WI38 (cell line): ENCODE data around the gene PPP2R5C.

ENCODE experiments used
- H3K4me3 ChIP-seq: 2 replicates; pipeline ENCODE4 v1.5.1; 2011; ENCODE audit warnings: low read depth, mild to moderate bottlenecking, control low read depth, low read length
- TF ChIP-seq, protein P1 (sequence below): IDR thresholded peaks from 2 replicates; pipeline ENCODE4 v1.5.1; 2012; ENCODE audit warnings: low read depth, mild to moderate bottlenecking, control low read depth, low read length

Gene PPP2R5C

DNA sequence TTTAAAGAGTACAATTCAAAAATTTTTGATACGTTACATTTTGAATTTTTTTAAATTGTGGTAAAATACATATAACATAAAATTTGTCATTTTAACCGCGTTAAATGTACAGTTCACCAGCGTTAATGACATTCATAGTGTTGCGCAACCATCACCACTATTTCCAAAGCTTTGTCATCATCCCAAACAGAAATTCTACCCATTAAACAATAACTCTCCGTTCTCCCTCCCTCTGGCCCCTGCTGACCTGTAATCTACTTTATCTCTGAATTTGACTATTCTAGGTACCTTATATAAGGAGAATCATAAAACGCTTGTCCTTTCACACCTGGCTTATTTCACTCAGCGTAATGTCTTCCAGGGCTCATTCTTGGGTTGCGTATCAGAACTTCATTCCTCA is 133.7 kb downstream of the PPP2R5C start:
- H3K4me3 ChIP-seq = no peak overlapping the region
- TF ChIP-seq, protein P1, sequence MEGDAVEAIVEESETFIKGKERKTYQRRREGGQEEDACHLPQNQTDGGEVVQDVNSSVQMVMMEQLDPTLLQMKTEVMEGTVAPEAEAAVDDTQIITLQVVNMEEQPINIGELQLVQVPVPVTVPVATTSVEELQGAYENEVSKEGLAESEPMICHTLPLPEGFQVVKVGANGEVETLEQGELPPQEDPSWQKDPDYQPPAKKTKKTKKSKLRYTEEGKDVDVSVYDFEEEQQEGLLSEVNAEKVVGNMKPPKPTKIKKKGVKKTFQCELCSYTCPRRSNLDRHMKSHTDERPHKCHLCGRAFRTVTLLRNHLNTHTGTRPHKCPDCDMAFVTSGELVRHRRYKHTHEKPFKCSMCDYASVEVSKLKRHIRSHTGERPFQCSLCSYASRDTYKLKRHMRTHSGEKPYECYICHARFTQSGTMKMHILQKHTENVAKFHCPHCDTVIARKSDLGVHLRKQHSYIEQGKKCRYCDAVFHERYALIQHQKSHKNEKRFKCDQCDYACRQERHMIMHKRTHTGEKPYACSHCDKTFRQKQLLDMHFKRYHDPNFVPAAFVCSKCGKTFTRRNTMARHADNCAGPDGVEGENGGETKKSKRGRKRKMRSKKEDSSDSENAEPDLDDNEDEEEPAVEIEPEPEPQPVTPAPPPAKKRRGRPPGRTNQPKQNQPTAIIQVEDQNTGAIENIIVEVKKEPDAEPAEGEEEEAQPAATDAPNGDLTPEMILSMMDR = no peak

GRCh38 chr14:101897326-101897725 is 135.8 kb downstream of the PPP2R5C start:
- TF ChIP-seq, protein P1 = no peak
- no peak overlapping the region for H3K4me3 ChIP-seq

GRCh38 chr14:101898416-101898815 is 136.9 kb downstream of the PPP2R5C start:
- H3K4me3 ChIP-seq = no peak overlapping the region

GRCh38 chr14:101899263-101899662 is 137.8 kb downstream of the PPP2R5C start:
- TF ChIP-seq, protein P1 = no peak

More at GRCh38 chr14:101898416-101898815, 136.9 kb downstream of the PPP2R5C start:
- TF ChIP-seq, protein P1 = no peak

GRCh38 chr14:101900253-101900652 is 138.7 kb downstream of the PPP2R5C start:
- TF ChIP-seq, protein P1 = no peak
- H3K4me3 ChIP-seq = no peak overlapping the region

More at GRCh38 chr14:101899263-101899662, 137.8 kb downstream of the PPP2R5C start:
- H3K4me3 ChIP-seq = no peak overlapping the region

DNA sequence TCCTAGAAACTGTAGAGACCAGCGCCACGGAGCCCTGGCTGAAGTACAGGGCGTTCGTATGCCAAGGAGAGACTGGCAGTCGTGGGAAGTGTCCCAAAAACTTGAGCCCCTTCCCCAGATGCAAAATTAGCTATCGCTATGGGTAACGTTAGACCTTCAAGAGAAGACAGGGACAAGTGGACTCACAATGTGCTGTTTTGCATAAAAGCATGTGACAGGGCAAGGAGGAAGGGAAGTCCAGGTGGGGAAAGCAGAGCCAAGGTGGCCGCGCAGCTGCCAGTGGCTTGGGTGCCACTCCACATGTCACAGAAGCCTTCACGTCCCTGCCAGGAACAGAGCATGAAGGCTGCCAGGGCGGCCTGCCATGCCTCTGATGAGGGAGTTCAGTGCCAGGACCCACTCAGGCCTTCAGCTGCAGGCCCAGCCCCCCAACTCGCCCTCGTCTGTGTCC is 141.6 kb downstream of the PPP2R5C start:
- TF ChIP-seq, protein P1 = no peak
- no peak overlapping the region for H3K4me3 ChIP-seq

- no peak overlapping the region for H3K4me3 ChIP-seq
- TF ChIP-seq, protein P1 = no peak
These were observed 144.1 kb downstream of the PPP2R5C start for GRCh38 chr14:101905614-101906013.
